Hepatocyte (in vitro differentiated cells): Measurements from ENCODE around the gene STX11. TPM values are rescaled to one million over a fixed set of nuclear protein-coding genes. Genes with fewer than 3 reads are reported as not detected.

Experiments used
- DNase-seq: peaks from one replicate; pipeline ENCODE4 v3.0.0-alpha.2; 2016; ENCODE audit warnings: low spot score
- H2AFZ ChIP-seq: fragments of 200-600 bp; sonication (generic); 2 replicates; pipeline ENCODE4 v1.6.0; 2016; ENCODE audit warnings: antibody characterized with exemption, mild to moderate bottlenecking
- H3K27ac ChIP-seq: fragments of 200-600 bp; sonication (generic); 2 replicates; pipeline ENCODE4 v1.5.1; 2016; ENCODE audit warnings: mild to moderate bottlenecking
- H3K27me3 ChIP-seq: fragments of 200-600 bp; sonication (generic); 2 replicates; pipeline ENCODE4 v1.6.1; 2016
- H3K36me3 ChIP-seq: fragments of 200-600 bp; sonication (generic); replicated peaks from 2 replicates; pipeline ENCODE4 v1.5.1; 2016; ENCODE audit warnings: low read depth; ENCODE audit not compliant: insufficient read depth
- H3K4me1 ChIP-seq: fragments of 200-600 bp; sonication (generic); 2 replicates; pipeline ENCODE4 v1.5.1; 2016; ENCODE audit warnings: mild to moderate bottlenecking, moderate library complexity; ENCODE audit not compliant: insufficient read depth
- H3K4me2 ChIP-seq: fragments of 200-600 bp; sonication (generic); 2 replicates; pipeline ENCODE4 v1.6.0; 2016
- H3K4me3 ChIP-seq: fragments of 200-600 bp; sonication (generic); 2 replicates; pipeline ENCODE4 v1.5.1; 2016; ENCODE audit warnings: mild to moderate bottlenecking
- H3K79me2 ChIP-seq: fragments of 200-600 bp; sonication (generic); 2 replicates; pipeline ENCODE4 v1.6.0; 2017; ENCODE audit warnings: mild to moderate bottlenecking
- H3K9me2 ChIP-seq: fragments of 200-600 bp; sonication (generic); replicated peaks from 2 replicates; pipeline ENCODE4 v1.6.0; 2017; ENCODE audit warnings: mild to moderate bottlenecking; ENCODE audit not compliant: insufficient read depth
- H3K9me3 ChIP-seq: fragments of 200-600 bp; sonication (generic); 2 replicates; pipeline ENCODE4 v1.5.1; 2016; ENCODE audit warnings: low read depth, mild to moderate bottlenecking
- H4K20me1 ChIP-seq: fragments of 200-600 bp; sonication (generic); 2 replicates; pipeline ENCODE4 v1.6.0; 2016; ENCODE audit warnings: mild to moderate bottlenecking; ENCODE audit not compliant: insufficient read depth, poor library complexity, severe bottlenecking
- EZH2 ChIP-seq: fragments of 200-600 bp; sonication (generic); IDR thresholded peaks from 2 replicates; pipeline ENCODE4 v1.6.1; 2016; ENCODE audit warnings: antibody characterized with exemption, mild to moderate bottlenecking, borderline replicate concordance
- EZH2phosphoT487 ChIP-seq: fragments of 200-600 bp; sonication (generic); IDR thresholded peaks from one replicate; pipeline ENCODE4 v1.6.1; 2018; ENCODE audit warnings: antibody characterized with exemption, mild to moderate bottlenecking, low read depth, moderate library complexity; ENCODE audit not compliant: unreplicated experiment, severe bottlenecking
- WGBS: methylation state at CpG from one replicate; pipeline ENCODE4 v1.1.6; 2016; ENCODE audit warnings: low lambda C conversion rate; ENCODE audit errors: missing lambda C conversion rate; 5-methylcytosine and 5-hydroxymethylcytosine counted together
- polyA plus RNA-seq: library from polyadenylated mRNA; unstranded; fragments of >200 nt; fragmentation: Nextera tagmentation; extraction: Ambion mirVana; gene quantifications from 2 replicates; pipeline ENCODE4 v1.2.1, GENCODE V29; 2016
- total RNA-seq: library from RNA; depleted of rRNA; stranded (reverse); fragments of >200 nt; gene quantifications from 2 replicates; pipeline ENCODE4 v1.2.3, GENCODE V29; 2014
- TF ChIP-seq, protein P1 (sequence below): fragments of 200-600 bp; sonication (generic); IDR thresholded peaks from 2 replicates; pipeline ENCODE4 v1.5.1; 2016; ENCODE audit warnings: antibody characterized with exemption, mild to moderate bottlenecking; ENCODE audit not compliant: poor library complexity

STX11 gene
- total and polyA plus RNA-seq, 2 experiments from 2014 or later = 0.27 to 0.48 TPM

- Histone ChIP-seq H2AFZ (no peak overlapping the region), H3K27me3 (peaks cover 6% of the 10 kb centered on the region), H4K20me1 (no peaks in the 10 kb centered on the region), H3K9me2 (no peaks in the 10 kb centered on the region), H3K4me3 (no peak overlapping the region), H3K9me3 (no peaks in the 10 kb centered on the region), H3K4me1 (peaks cover 9% of the 10 kb centered on the region), H3K27ac (no peak overlapping the region), H3K36me3 (no peaks in the 10 kb centered on the region), H3K79me2 (no peaks in the 10 kb centered on the region), H3K4me2 (no peak overlapping the region)
- no peak for TF ChIP-seq EZH2phosphoT487
- TF ChIP-seq, protein P1, sequence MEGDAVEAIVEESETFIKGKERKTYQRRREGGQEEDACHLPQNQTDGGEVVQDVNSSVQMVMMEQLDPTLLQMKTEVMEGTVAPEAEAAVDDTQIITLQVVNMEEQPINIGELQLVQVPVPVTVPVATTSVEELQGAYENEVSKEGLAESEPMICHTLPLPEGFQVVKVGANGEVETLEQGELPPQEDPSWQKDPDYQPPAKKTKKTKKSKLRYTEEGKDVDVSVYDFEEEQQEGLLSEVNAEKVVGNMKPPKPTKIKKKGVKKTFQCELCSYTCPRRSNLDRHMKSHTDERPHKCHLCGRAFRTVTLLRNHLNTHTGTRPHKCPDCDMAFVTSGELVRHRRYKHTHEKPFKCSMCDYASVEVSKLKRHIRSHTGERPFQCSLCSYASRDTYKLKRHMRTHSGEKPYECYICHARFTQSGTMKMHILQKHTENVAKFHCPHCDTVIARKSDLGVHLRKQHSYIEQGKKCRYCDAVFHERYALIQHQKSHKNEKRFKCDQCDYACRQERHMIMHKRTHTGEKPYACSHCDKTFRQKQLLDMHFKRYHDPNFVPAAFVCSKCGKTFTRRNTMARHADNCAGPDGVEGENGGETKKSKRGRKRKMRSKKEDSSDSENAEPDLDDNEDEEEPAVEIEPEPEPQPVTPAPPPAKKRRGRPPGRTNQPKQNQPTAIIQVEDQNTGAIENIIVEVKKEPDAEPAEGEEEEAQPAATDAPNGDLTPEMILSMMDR = no peak
- no peak for TF ChIP-seq EZH2
- 94% methylated on average over 7 of the region's 7 CpGs for WGBS
- DNase-seq = no peak
Observed at GRCh38 chr6:144211160-144211559, 60.8 kb downstream of the STX11 start.

GRCh38 chr6:144213315-144213714 lies 63.0 kb downstream of the STX11 start:
- Histone ChIP-seq H3K4me2 (no peak overlapping the region), H4K20me1 (no peaks in the 10 kb centered on the region), H3K27me3 (no peaks in the 10 kb centered on the region), H3K9me3 (no peaks in the 10 kb centered on the region), H3K4me3 (no peak overlapping the region), H3K27ac (no peak overlapping the region), H3K36me3 (no peaks in the 10 kb centered on the region), H3K4me1 (peaks cover 9% of the 10 kb centered on the region), H2AFZ (no peak overlapping the region), H3K79me2 (no peaks in the 10 kb centered on the region), H3K9me2 (no peaks in the 10 kb centered on the region)
- 95% methylated on average over 5 of the region's 5 CpGs for WGBS
- DNase-seq = no peak
- no peak for TF ChIP-seq EZH2phosphoT487
- no peak for TF ChIP-seq EZH2
- TF ChIP-seq, protein P1 = no peak

DNA sequence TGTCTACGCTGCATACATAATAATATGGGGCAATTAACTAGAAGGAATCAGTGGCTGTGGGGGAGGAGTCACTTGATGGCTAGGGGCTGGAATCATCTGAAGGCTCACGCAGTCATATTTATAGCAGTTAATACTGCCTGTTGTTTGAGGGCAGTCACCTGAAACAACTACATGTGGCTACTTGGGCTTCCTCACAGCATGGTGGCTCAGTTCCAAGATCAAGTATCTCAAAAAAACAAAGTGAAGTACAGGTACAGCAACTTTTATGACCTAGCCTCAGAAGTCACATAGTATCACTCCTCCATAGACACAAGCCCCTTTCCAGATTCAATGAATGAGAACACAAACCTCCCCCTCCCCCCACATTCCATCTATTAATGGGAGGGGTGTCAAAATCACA lies 63.7 kb downstream of the STX11 start:
- no peak overlapping the region for H3K4me3 ChIP-seq
- H2AFZ ChIP-seq = no peak overlapping the region
- no peaks in the 10 kb centered on the region for H4K20me1 ChIP-seq
- no peaks in the 10 kb centered on the region for H3K79me2 ChIP-seq
- peaks cover 9% of the 10 kb centered on the region for H3K4me1 ChIP-seq
- WGBS = 100% methylated on average over 2 of the region's 2 CpGs
- TF ChIP-seq EZH2 = no peak
- no peak for TF ChIP-seq EZH2phosphoT487
- TF ChIP-seq, protein P1 = no peak
- H3K4me2 ChIP-seq = no peak overlapping the region
- H3K9me2 ChIP-seq = no peaks in the 10 kb centered on the region
- DNase-seq = no peak
- H3K27ac ChIP-seq = no peak overlapping the region
- H3K9me3 ChIP-seq = no peaks in the 10 kb centered on the region
- no peaks in the 10 kb centered on the region for H3K27me3 ChIP-seq
- H3K36me3 ChIP-seq = no peaks in the 10 kb centered on the region
